WERI-Rb-1 (cell line): ENCODE data around the gene SPDYE2.
"Not testable (repeated sequence)": the region's sequence is repeated elsewhere in the genome, so short reads cannot be mapped to it uniquely, and the experiment has no call there.

ENCODE experiments used
- DNase-seq: peaks from one replicate; pipeline ENCODE4 v3.0.0-alpha.2; 2020
- H3K27ac ChIP-seq: fragments of 250-450 bp; sonication (Bioruptor Pico); 2 replicates; pipeline ENCODE4 v1.5.1; 2020; ENCODE audit warnings: mild to moderate bottlenecking, moderate library complexity
- H3K27me3 ChIP-seq: fragments of 250-450 bp; sonication (Bioruptor Pico); 2 replicates; pipeline ENCODE4 v1.5.1; 2021; ENCODE audit warnings: mild to moderate bottlenecking, low read depth, moderate library complexity; ENCODE audit not compliant: insufficient read depth, severe bottlenecking
- H3K36me3 ChIP-seq: fragments of 250-450 bp; sonication (Bioruptor Pico); 2 replicates; pipeline ENCODE4 v1.5.1; 2020; ENCODE audit warnings: mild to moderate bottlenecking, moderate library complexity
- H3K4me3 ChIP-seq: 2 replicates; pipeline ENCODE4 v1.5.1; 2011; ENCODE audit warnings: low read depth, mild to moderate bottlenecking, control low read depth, low read length
- H3K9me3 ChIP-seq: fragments of 250-450 bp; sonication (Bioruptor Pico); 2 replicates; pipeline ENCODE4 v1.5.1; 2021; ENCODE audit warnings: mild to moderate bottlenecking, moderate library complexity; ENCODE audit not compliant: severe bottlenecking

SPDYE2 gene

GRCh38 chr7:102524803-102525202 lies 26.2 kb upstream of the SPDYE2 start:
- H3K4me3 ChIP-seq, DNase-seq, H3K9me3 ChIP-seq: not testable (repeated sequence)

DNA sequence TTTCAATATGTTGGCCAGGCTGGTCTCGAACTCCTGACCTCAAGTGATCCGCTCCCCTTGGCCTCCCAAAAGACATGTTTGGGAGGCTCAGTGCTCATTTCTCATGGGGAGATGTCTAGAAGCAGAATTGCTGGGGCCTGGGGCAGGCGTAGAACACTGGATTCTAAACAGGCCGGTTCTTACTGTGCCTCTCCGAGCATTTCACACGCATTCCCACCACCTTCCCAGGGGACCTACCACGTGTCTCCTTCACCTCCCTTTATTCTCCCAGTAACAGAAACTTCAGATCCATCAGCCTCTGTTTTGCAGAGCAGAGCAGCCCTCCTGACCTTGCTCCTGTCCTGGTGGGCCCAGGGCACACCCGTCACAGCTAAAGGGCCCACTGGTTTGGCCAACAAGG lies 23.8 kb upstream of the SPDYE2 start:
- not testable (repeated sequence) for H3K36me3 ChIP-seq, H3K27ac ChIP-seq, H3K27me3 ChIP-seq, H3K9me3 ChIP-seq, DNase-seq, H3K4me3 ChIP-seq

More at GRCh38 chr7:102524803-102525202, 26.2 kb upstream of the SPDYE2 start:
- H3K27ac ChIP-seq, H3K27me3 ChIP-seq, H3K36me3 ChIP-seq: not testable (repeated sequence)

DNA sequence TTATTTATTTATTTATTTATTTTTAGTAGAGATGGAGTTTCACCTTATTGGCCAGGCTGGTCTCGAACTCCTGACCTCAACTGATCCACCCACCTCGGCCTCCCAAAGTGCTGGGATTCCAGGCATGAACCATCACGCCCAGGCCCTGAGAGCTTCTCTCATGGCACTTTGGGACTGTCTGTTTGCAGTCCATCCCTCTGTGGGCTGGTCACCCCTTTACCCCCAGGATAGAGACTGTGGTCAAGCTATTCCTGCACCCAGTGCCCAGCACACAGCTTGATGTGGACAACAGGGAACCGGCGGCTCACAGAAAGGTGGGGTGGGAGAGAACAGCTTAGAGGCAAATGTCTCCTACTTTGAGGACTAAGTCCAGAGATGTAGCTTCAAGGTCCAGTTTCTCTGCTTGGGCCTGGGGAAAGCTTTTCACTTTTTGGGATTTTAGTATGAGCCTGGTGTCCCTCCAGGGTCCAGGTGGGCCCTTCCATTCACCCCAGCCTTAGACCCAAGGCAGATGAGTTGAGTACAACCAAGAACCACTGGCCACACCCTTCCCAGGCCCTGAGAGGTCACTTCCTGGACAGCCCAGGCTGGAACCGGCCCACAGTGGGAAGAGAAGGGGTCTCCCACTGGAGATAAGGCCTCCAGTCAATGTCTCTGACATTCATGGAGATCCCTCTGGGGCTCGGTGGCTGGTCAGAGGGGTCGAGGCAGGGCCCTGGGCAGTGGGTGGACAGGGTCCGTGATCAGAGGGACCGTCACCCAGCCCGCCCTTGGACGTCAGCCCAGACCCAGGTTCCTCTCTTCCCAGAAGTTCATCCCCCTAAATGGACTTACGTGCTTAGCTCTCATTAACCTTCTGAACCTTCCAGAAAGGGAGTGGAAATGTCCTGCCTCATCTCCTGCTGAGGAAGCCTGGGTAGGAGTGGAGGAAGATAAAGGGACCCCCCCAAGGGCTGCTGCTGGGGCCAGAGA lies 22.9 kb upstream of the SPDYE2 start:
- H3K4me3 ChIP-seq, H3K27ac ChIP-seq, H3K9me3 ChIP-seq, DNase-seq, H3K27me3 ChIP-seq, H3K36me3 ChIP-seq: not testable (repeated sequence)

DNA sequence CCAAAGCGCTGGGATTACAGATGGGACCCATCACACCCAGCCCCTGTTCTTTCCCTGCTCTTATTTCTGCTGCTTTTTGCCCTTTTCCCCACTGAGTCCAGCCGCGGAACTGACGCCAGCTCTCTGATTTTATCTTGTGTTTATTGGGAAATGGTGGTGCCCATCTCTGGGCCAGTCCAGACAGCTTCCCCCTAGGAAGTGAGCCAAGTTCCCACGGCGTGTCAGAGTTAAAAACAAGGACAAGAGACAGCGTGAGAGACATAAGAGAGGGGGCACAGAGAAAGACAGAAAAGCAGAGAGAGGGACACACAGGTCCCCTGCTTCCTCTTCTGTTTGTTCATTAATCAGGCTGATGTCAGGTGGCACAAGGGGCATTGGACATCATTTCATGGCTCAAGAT lies 19.4 kb upstream of the SPDYE2 start:
- H3K27me3 ChIP-seq, H3K9me3 ChIP-seq, H3K4me3 ChIP-seq, DNase-seq, H3K27ac ChIP-seq, H3K36me3 ChIP-seq: not testable (repeated sequence)

GRCh38 chr7:102532127-102532526 lies 18.9 kb upstream of the SPDYE2 start:
- not testable (repeated sequence) for DNase-seq, H3K27me3 ChIP-seq, H3K9me3 ChIP-seq, H3K27ac ChIP-seq, H3K36me3 ChIP-seq, H3K4me3 ChIP-seq

GRCh38 chr7:102535062-102535615 lies 15.9 kb upstream of the SPDYE2 start:
- H3K27me3 ChIP-seq, DNase-seq, H3K36me3 ChIP-seq, H3K9me3 ChIP-seq, H3K4me3 ChIP-seq, H3K27ac ChIP-seq: not testable (repeated sequence)

- H3K36me3 ChIP-seq, H3K27ac ChIP-seq, DNase-seq, H3K4me3 ChIP-seq, H3K27me3 ChIP-seq, H3K9me3 ChIP-seq: not testable (repeated sequence)
Measured at GRCh38 chr7:102540604-102541003, 10.4 kb upstream of the SPDYE2 start.

GRCh38 chr7:102542083-102542482 lies 8.9 kb upstream of the SPDYE2 start:
- H3K9me3 ChIP-seq, H3K36me3 ChIP-seq, H3K27me3 ChIP-seq, DNase-seq, H3K4me3 ChIP-seq, H3K27ac ChIP-seq: not testable (repeated sequence)

GRCh38 chr7:102542771-102543170 lies 8.3 kb upstream of the SPDYE2 start:
- H3K9me3 ChIP-seq, H3K4me3 ChIP-seq, H3K27me3 ChIP-seq, DNase-seq, H3K36me3 ChIP-seq, H3K27ac ChIP-seq: not testable (repeated sequence)

- not testable (repeated sequence) for H3K27ac ChIP-seq, H3K36me3 ChIP-seq
Measured at GRCh38 chr7:102543596-102543995, 7.4 kb upstream of the SPDYE2 start, which contains the start of gene UPK3BL2. TSS of gene UPK3BL2 (minus strand) at chr7:102543696. CDS start at chr7:102543636, 60 bp downstream.

DNA sequence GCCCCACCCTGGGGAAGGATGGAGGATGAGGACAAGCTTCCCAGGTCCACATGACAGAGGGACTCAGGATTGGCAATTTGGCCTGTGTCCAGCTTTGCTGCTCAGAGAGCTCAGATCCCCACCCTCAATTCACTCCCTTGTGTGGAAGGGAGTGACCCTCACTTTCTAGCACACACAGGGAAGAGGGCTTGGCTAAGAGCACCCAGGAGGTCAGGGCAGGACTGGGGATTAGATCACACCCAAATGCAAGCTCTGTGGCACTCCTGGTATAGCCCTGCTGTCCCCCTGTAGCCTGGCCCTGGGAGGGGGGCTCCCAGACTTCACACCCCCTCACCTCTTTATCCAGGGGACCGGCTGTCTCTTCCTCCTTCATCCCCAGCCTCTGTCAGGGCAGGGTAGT lies 6.7 kb upstream of the SPDYE2 start:
- H3K9me3 ChIP-seq, DNase-seq, H3K36me3 ChIP-seq, H3K27ac ChIP-seq, H3K4me3 ChIP-seq, H3K27me3 ChIP-seq: not testable (repeated sequence)

More at GRCh38 chr7:102543596-102543995, 7.4 kb upstream of the SPDYE2 start, which contains the start of gene UPK3BL2:
- H3K4me3 ChIP-seq, DNase-seq, H3K9me3 ChIP-seq, H3K27me3 ChIP-seq: not testable (repeated sequence)

DNA sequence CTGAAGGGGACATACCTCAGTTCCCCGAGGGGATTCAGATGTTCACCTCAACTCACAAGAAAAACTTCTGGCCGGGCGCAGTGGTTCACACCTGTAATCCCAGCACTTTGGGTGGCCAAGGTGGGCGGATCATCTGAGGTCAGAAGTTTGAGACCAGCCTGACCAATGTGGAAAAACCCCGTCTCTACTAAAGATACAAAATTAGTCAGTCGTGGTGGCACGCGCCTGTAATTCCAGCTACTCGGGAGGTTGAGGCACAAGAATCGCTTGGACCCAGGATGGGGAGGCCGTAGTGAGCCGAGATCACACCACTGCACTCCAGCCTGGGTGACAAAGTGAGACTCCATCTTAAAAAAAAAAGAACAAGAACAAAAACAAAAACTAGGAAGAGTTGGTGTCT lies 5.7 kb upstream of the SPDYE2 start:
- not testable (repeated sequence) for H3K27ac ChIP-seq, H3K36me3 ChIP-seq, H3K27me3 ChIP-seq, H3K9me3 ChIP-seq, DNase-seq, H3K4me3 ChIP-seq

- H3K27me3 ChIP-seq, H3K4me3 ChIP-seq, H3K9me3 ChIP-seq, H3K36me3 ChIP-seq, H3K27ac ChIP-seq: not testable (repeated sequence)
- DNase-seq, result peak; percentile 6
Measured at GRCh38 chr7:102546353-102546752, 4.7 kb upstream of the SPDYE2 start.

DNA sequence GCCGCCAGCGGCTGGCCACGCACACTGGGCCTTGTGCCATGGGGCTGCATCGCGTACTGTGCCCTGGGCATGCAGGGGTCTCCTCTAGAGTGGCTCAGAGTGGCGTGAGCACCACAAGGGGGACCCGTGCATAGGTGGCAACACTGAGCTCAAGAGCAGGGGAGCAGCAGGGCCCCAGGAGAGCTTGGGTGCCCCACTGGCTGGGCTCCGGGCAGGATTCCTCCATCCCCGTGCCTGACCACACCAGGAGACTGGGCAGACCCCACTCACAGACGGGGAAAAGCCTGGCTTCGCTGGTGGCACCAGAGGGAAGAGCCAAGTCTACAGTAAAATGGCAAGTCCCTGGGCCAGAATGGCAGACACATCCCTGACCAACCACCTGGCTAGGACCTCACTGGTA lies 17.6 kb downstream of the SPDYE2 start:
- not testable (repeated sequence) for H3K4me3 ChIP-seq, DNase-seq, H3K27me3 ChIP-seq, H3K36me3 ChIP-seq, H3K9me3 ChIP-seq, H3K27ac ChIP-seq
